ENCODE data around the gene PWP1. TPM values are rescaled to one million over a fixed set of nuclear protein-coding genes. Genes with fewer than 3 reads are reported as not detected.
"Not testable (repeated sequence)": the region's sequence is repeated elsewhere in the genome, so short reads cannot be mapped to it uniquely, and the experiment has no call there.

PWP1 gene
- total and polyA plus RNA-seq, 3 donors from 2014 or later, result 55.7 to 90.4 (median 65.7) TPM

- no peaks in the 10 kb centered on the region for H3K4me1 ChIP-seq
- intact Hi-C loops (cut with DNase I; ENCODE audit: low total_unique reads), result no loop called here
- H3K27me3 ChIP-seq, result no peaks in the 10 kb centered on the region
- DNase-seq, result no peak
- no peaks in the 10 kb centered on the region for H3K9me3 ChIP-seq
- TF ChIP-seq CTCF (IDR thresholded peaks at IDR 0.05), result no peak
- no peak for TF ChIP-seq POLR2A (IDR thresholded peaks at IDR 0.05)
- WGBS, 2 donors, result 84 to 86% methylated on average over 5 of the region's 5 CpGs
- no peak overlapping the region for H3K27ac ChIP-seq
- no peak overlapping the region for H3K4me3 ChIP-seq
- no peaks in the 10 kb centered on the region for H3K36me3 ChIP-seq (ENCODE audit: low read depth, missing control alignments)
Observed at GRCh38 chr12:107704041-107704440, 18.4 kb downstream of the PWP1 start.

- H3K27me3 ChIP-seq; H3K27ac ChIP-seq; H3K4me1 ChIP-seq; DNase-seq; H3K9me3 ChIP-seq; intact Hi-C loops (cut with DNase I; ENCODE audit: low total_unique reads); H3K4me3 ChIP-seq; H3K36me3 ChIP-seq (ENCODE audit: low read depth, missing control alignments): not testable (repeated sequence)
- WGBS, 2 donors, result 89 to 94% methylated on average over 5 of the region's 5 CpGs
Observed at GRCh38 chr12:107705522-107705921, 19.9 kb downstream of the PWP1 start.

GRCh38 chr12:107715780-107716179 is 30.2 kb downstream of the PWP1 start:
- H3K4me3 ChIP-seq, result no peak overlapping the region
- no peaks in the 10 kb centered on the region for H3K36me3 ChIP-seq (ENCODE audit: low read depth, missing control alignments)
- H3K4me1 ChIP-seq, result no peaks in the 10 kb centered on the region
- H3K27ac ChIP-seq, result no peak overlapping the region
- DNase-seq, result no peak
- TF ChIP-seq POLR2A (IDR thresholded peaks at IDR 0.05) (no peak), CTCF (IDR thresholded peaks at IDR 0.05) (no peak)
- no peaks in the 10 kb centered on the region for H3K27me3 ChIP-seq
- intact Hi-C loops (cut with DNase I; ENCODE audit: low total_unique reads), result no loop called here
- H3K9me3 ChIP-seq, result no peaks in the 10 kb centered on the region

GRCh38 chr12:107718606-107719005 is 33.0 kb downstream of the PWP1 start:
- Histone ChIP-seq H3K4me1 (no peaks in the 10 kb centered on the region), H3K36me3 (ENCODE audit: low read depth, missing control alignments) (no peaks in the 10 kb centered on the region), H3K27me3 (no peaks in the 10 kb centered on the region), H3K27ac (no peak overlapping the region), H3K4me3 (no peak overlapping the region), H3K9me3 (no peaks in the 10 kb centered on the region)
- 83 to 94% methylated on average over 1 of the region's 1 CpG for WGBS, 2 donors
- intact Hi-C loops (cut with DNase I; ENCODE audit: low total_unique reads), result no loop called here
- DNase-seq, result no peak
- TF ChIP-seq POLR2A (IDR thresholded peaks at IDR 0.05), result no peak

- H3K36me3 ChIP-seq (ENCODE audit: low read depth, missing control alignments); intact Hi-C loops (cut with DNase I; ENCODE audit: low total_unique reads); H3K27ac ChIP-seq; DNase-seq; H3K27me3 ChIP-seq; H3K4me1 ChIP-seq; H3K4me3 ChIP-seq; H3K9me3 ChIP-seq: not testable (repeated sequence)
- WGBS, 2 donors, result 59 to 77% methylated on average over 1 of the region's 1 CpG
Observed at GRCh38 chr12:107727327-107727726, 41.7 kb downstream of the PWP1 start.

GRCh38 chr12:107727742-107728141 is 42.1 kb downstream of the PWP1 start:
- H3K9me3 ChIP-seq; intact Hi-C loops (cut with DNase I; ENCODE audit: low total_unique reads); H3K36me3 ChIP-seq (ENCODE audit: low read depth, missing control alignments); H3K4me1 ChIP-seq; H3K27me3 ChIP-seq; H3K4me3 ChIP-seq; DNase-seq; H3K27ac ChIP-seq: not testable (repeated sequence)
- WGBS, 2 donors, result no CpG with 5 or more reads among the region's 1 CpG

- WGBS, 2 donors, result 79 to 84% methylated on average over 4 of the region's 4 CpGs
- Histone ChIP-seq H3K9me3 (no peaks in the 10 kb centered on the region), H3K36me3 (ENCODE audit: low read depth, missing control alignments) (no peaks in the 10 kb centered on the region), H3K27me3 (no peaks in the 10 kb centered on the region), H3K4me3 (no peak overlapping the region), H3K27ac (no peak overlapping the region), H3K4me1 (no peaks in the 10 kb centered on the region)
- TF ChIP-seq POLR2A (IDR thresholded peaks at IDR 0.05) (no peak), CTCF (IDR thresholded peaks at IDR 0.05) (no peak)
- intact Hi-C loops (cut with DNase I; ENCODE audit: low total_unique reads), result no loop called here
- no peak for DNase-seq
Observed at GRCh38 chr12:107730618-107731341, 45.2 kb downstream of the PWP1 start.
